GM12873 (cell line): ENCODE results near the gene ZNF536.

ENCODE experiments used
- CTCF ChIP-seq: IDR thresholded peaks from 2 replicates; pipeline ENCODE4 v1.5.1; 2012; ENCODE audit warnings: low read depth, mild to moderate bottlenecking, moderate library complexity, low read length, control low read depth; ENCODE audit not compliant: insufficient read depth; ENCODE audit errors: missing control alignments

The ZNF536 gene

GRCh38 chr19:30447553-30447870, 75.3 kb downstream of the ZNF536 start:
- TF ChIP-seq CTCF, result no peak

GRCh38 chr19:30448386-30449077, 76.3 kb downstream of the ZNF536 start:
- TF ChIP-seq CTCF, result no peak

GRCh38 chr19:30449078-30449590, 77.0 kb downstream of the ZNF536 start:
- no peak for TF ChIP-seq CTCF

GRCh38 chr19:30449673-30450072, 77.5 kb downstream of the ZNF536 start:
- no peak for TF ChIP-seq CTCF

GRCh38 chr19:30450100-30450499, 77.9 kb downstream of the ZNF536 start:
- no peak for TF ChIP-seq CTCF

GRCh38 chr19:30450835-30451321, 78.7 kb downstream of the ZNF536 start:
- no peak for TF ChIP-seq CTCF

- TF ChIP-seq CTCF, result no peak
Observed at GRCh38 chr19:30452931-30453330, 80.7 kb downstream of the ZNF536 start.
